Activated CD8-positive, alpha-beta T cell treated with anti-CD3 and anti-CD28 coated beads, Interleukin-2, amount 10 ng/mL, durations not matched to agents 7 days and 5 days (primary cell): ENCODE measurements around the gene UBAP2. TPM values are rescaled to one million over a fixed set of nuclear protein-coding genes. Genes with fewer than 3 reads are reported as not detected.
"Not testable (repeated sequence)": the region's sequence is repeated elsewhere in the genome, so short reads cannot be mapped to it uniquely, and the experiment has no call there.

Experiments used
- ATAC-seq: fragments of 150-1000 bp; cut with Tn5 transposase; one replicate; pipeline ENCODE4 v1.10.0; 2021; ENCODE audit warnings: moderate library complexity
- CTCF ChIA-PET: fragments of 350-600 bp; sonication (Branson Sonifier 250); formaldehyde crosslinking; loops from one replicate; lab custom pipeline; 2021; ENCODE audit warnings: antibody characterized with exemption; lab: Charles Lee
- POLR2A ChIA-PET: fragments of 350-600 bp; sonication (Branson Sonifier 250); formaldehyde crosslinking; loops from one replicate; lab custom pipeline; 2021; ENCODE audit warnings: antibody characterized with exemption; lab: Charles Lee
- DNase-seq: peaks from one replicate; pipeline ENCODE4 v3.0.0-alpha.2; 2020
- H3K27ac Mint-ChIP-seq: one replicate; pipeline ENCODE4 v1.8.0; 2021; ENCODE audit warnings: mild to moderate bottlenecking, mixed read lengths
- H3K27me3 Mint-ChIP-seq: one replicate; pipeline ENCODE4 v1.8.0; 2021; ENCODE audit warnings: low read depth, mixed read lengths
- H3K36me3 Mint-ChIP-seq: one replicate; pipeline ENCODE4 v1.8.0; 2021; ENCODE audit warnings: low read depth, mixed read lengths
- H3K4me1 Mint-ChIP-seq: one replicate; pipeline ENCODE4 v1.8.0; 2021; ENCODE audit warnings: low read depth, mixed read lengths
- H3K4me3 Mint-ChIP-seq: one replicate; pipeline ENCODE4 v1.8.0; 2021; ENCODE audit warnings: mild to moderate bottlenecking, mixed read lengths
- H3K9me3 Mint-ChIP-seq: one replicate; pipeline ENCODE4 v1.8.0; 2022; ENCODE audit warnings: mixed read lengths; ENCODE audit not compliant: insufficient read depth
- total RNA-seq, 2 experiments: library from RNA; stranded (reverse); gene quantifications; one replicate each; pipeline ENCODE4 v1.2.3, GENCODE V29; 2021

UBAP2 gene
- total RNA-seq, 2 experiments from 2014 or later, result 54.0 to 56.1 TPM

GRCh38 chr9:34046784-34047379 lies 1.8 kb downstream of the UBAP2 start:
- ChIA-PET POLR2A (no interaction called here), CTCF (interaction anchor here (1.0 kb wide), 1 partner anchor 233 kb away, joined by 3 read pairs; no protein-coding TSS in a partner anchor)
- no peak for ATAC-seq
- H3K36me3 Mint-ChIP-seq, result peaks cover 16% of the 10 kb centered on the region
- H3K4me1 Mint-ChIP-seq, result peaks cover 34% of the 10 kb centered on the region
- H3K27me3 Mint-ChIP-seq, result no peaks in the 10 kb centered on the region
- peak overlapping the region; percentile 53 for H3K27ac Mint-ChIP-seq
- H3K9me3 Mint-ChIP-seq, result no peaks in the 10 kb centered on the region
- peak overlapping the region; percentile 95 for H3K4me3 Mint-ChIP-seq
- no peak for DNase-seq

- POLR2A ChIA-PET, result no interaction called here
- peaks cover 20% of the 10 kb centered on the region for H3K36me3 Mint-ChIP-seq
- H3K4me3 Mint-ChIP-seq, result no peak overlapping the region
- DNase-seq (no peak), ATAC-seq (no peak)
- peaks cover 33% of the 10 kb centered on the region for H3K4me1 Mint-ChIP-seq
- peak overlapping the region; percentile 10 for H3K27ac Mint-ChIP-seq
- CTCF ChIA-PET, result interaction anchor here (0.9 kb wide), 1 partner anchor 28 kb away, joined by 3 read pairs; no protein-coding TSS in a partner anchor
- no peaks in the 10 kb centered on the region for H3K9me3 Mint-ChIP-seq
- no peaks in the 10 kb centered on the region for H3K27me3 Mint-ChIP-seq
These were observed 2.8 kb downstream of the UBAP2 start for GRCh38 chr9:34045903-34046302.

- H3K27me3 Mint-ChIP-seq, H3K9me3 Mint-ChIP-seq, POLR2A ChIA-PET, H3K27ac Mint-ChIP-seq, ATAC-seq, CTCF ChIA-PET, H3K4me3 Mint-ChIP-seq, DNase-seq: not testable (repeated sequence)
- Mint-ChIP-seq H3K4me1 (peaks cover 16% of the 10 kb centered on the region), H3K36me3 (peaks cover 27% of the 10 kb centered on the region)
These were observed 6.6 kb downstream of the UBAP2 start for GRCh38 chr9:34042074-34042473.

DNA sequence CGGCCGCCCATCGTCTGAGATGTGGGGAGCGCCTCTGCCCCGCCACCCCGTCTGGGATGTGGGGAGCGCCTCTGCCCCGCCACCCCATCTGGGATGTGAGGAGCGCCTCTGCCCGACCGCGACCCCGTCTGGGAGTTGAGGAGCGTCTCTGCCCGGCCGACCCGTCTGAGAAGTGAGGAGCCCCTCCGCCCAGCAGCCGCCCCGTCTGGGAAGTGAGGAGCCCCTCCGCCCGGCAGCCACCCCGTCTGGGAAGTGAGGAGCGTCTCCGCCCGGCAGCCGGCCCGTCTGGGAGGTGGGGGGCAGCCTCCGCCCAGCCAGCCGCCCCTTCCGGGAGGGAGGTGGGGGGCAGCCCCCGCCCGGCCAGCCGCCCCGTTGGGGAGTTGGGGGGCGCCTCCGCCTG lies 9.8 kb downstream of the UBAP2 start:
- ATAC-seq, H3K4me1 Mint-ChIP-seq, POLR2A ChIA-PET, H3K9me3 Mint-ChIP-seq, H3K27me3 Mint-ChIP-seq, CTCF ChIA-PET, DNase-seq, H3K4me3 Mint-ChIP-seq, H3K27ac Mint-ChIP-seq: not testable (repeated sequence)
- H3K36me3 Mint-ChIP-seq, result peaks cover 34% of the 10 kb centered on the region

DNA sequence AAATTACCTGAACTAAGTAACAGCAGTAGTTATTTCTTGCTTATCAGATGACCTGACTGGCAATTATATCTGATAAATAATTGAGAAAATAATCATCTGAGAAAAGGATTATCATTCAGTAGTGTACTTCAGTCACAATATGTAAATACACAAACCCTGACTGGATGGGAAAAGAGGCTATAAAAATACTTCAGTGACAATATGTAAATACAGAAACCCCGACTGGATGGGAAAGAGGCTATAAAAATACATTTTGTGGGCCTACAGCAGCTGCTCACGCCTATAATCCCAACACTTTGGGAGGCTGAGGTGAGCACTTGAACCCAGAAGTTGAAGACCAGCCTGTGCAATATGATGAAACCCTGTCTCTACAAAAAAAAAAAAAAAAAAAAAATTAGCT lies 11.1 kb downstream of the UBAP2 start:
- Mint-ChIP-seq H3K27ac (no peak overlapping the region), H3K9me3 (no peaks in the 10 kb centered on the region), H3K36me3 (peaks cover 33% of the 10 kb centered on the region), H3K27me3 (no peaks in the 10 kb centered on the region), H3K4me3 (no peak overlapping the region), H3K4me1 (peaks cover 8% of the 10 kb centered on the region)
- ATAC-seq (no peak), DNase-seq (no peak)
- ChIA-PET CTCF (no interaction called here), POLR2A (no interaction called here)

DNA sequence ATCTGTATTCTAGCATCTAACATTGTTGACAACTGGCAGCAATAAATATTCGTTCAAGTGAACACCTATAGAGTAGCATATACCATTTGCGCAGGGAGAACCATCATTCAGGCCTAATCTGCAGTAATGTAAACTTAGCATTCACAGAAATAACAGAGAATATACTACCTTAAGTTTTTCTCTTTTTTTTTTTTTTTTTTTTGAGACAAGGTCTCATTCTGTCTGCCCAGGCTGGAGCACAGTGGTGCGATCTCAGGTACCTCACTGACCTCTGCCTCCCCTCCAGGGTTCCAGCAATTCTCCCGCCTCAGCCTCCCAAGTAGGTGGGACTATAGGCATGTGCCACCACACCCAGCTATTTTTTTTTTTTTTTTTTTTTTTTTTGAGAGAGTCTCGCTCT lies 12.1 kb downstream of the UBAP2 start:
- Mint-ChIP-seq H3K4me1 (peaks cover 10% of the 10 kb centered on the region), H3K27me3 (no peaks in the 10 kb centered on the region), H3K36me3 (peaks cover 33% of the 10 kb centered on the region), H3K27ac (no peak overlapping the region), H3K9me3 (no peaks in the 10 kb centered on the region), H3K4me3 (no peak overlapping the region)
- ChIA-PET POLR2A (no interaction called here), CTCF (no interaction called here)
- DNase-seq, result no peak
- ATAC-seq, result no peak

DNA sequence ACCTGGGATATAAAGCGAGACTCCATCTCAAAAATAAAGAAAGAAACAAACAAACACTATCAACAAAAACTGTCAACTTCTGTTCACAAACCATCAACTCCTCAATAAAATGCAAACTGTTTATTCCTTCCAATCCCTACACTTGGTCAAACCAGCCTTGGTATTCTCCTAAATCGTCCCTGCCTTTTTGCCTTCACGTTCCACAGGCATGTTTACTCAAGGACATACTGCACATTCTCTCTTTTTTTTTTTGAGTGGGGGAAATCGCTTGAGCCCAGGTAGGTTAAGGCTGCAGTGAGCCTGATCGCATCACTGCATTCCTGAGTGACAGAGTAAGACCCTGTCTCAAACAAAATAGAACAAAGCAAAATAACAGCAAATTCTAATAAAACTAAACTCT lies 13.0 kb downstream of the UBAP2 start:
- Mint-ChIP-seq H3K36me3 (peaks cover 29% of the 10 kb centered on the region), H3K9me3 (no peaks in the 10 kb centered on the region), H3K4me1 (peaks cover 10% of the 10 kb centered on the region), H3K4me3 (no peak overlapping the region), H3K27ac (no peak overlapping the region), H3K27me3 (no peaks in the 10 kb centered on the region)
- ChIA-PET POLR2A (no interaction called here), CTCF (no interaction called here)
- ATAC-seq, result no peak
- no peak for DNase-seq

DNA sequence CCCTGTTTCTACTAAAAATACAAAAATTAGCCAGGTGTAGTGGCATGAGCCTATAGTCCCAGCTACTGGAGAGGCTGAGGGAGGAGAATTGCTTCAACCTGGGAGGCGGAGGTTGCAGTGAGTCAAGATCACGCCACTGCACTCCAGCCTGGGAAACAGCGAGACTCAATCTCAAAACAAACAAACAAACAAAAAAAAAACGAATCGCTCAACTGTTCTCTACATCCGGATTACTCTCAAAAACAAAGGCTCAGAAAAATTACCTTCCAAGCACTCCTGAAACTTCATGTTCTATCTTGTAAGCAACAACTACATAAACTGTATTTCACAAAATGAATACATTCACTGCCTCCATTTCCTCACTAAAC lies 14.0 kb downstream of the UBAP2 start:
- POLR2A ChIA-PET, result no interaction called here
- no peak overlapping the region for H3K4me3 Mint-ChIP-seq
- H3K36me3 Mint-ChIP-seq, result peaks cover 31% of the 10 kb centered on the region
- ATAC-seq (no peak), DNase-seq (no peak)
- no peaks in the 10 kb centered on the region for H3K27me3 Mint-ChIP-seq
- no peaks in the 10 kb centered on the region for H3K9me3 Mint-ChIP-seq
- CTCF ChIA-PET, result no interaction called here
- H3K27ac Mint-ChIP-seq, result no peak overlapping the region
- H3K4me1 Mint-ChIP-seq, result peaks cover 10% of the 10 kb centered on the region

- Mint-ChIP-seq H3K9me3 (no peaks in the 10 kb centered on the region), H3K27ac (no peak overlapping the region), H3K4me3 (no peak overlapping the region), H3K4me1 (peaks cover 9% of the 10 kb centered on the region), H3K27me3 (no peaks in the 10 kb centered on the region), H3K36me3 (peaks cover 31% of the 10 kb centered on the region)
- CTCF ChIA-PET, result interaction anchor here (1.3 kb wide), 1 partner anchor 41 kb away, joined by 3 read pairs; no protein-coding TSS in a partner anchor
- DNase-seq (no peak), ATAC-seq (no peak)
- POLR2A ChIA-PET, result no interaction called here
These were observed 16.1 kb downstream of the UBAP2 start for GRCh38 chr9:34032631-34033030.

GRCh38 chr9:34027845-34028574 lies 20.7 kb downstream of the UBAP2 start:
- DNase-seq (no peak), ATAC-seq (no peak)
- Mint-ChIP-seq H3K27ac (no peak overlapping the region), H3K27me3 (no peaks in the 10 kb centered on the region), H3K4me1 (peaks cover 6% of the 10 kb centered on the region), H3K9me3 (no peaks in the 10 kb centered on the region), H3K36me3 (peaks cover 18% of the 10 kb centered on the region), H3K4me3 (no peak overlapping the region)
- POLR2A ChIA-PET, result interaction anchor here (0.6 kb wide), 1 partner anchor 210 kb away, joined by 5 read pairs; no protein-coding TSS in a partner anchor
- CTCF ChIA-PET, result no interaction called here

GRCh38 chr9:34025811-34026210 lies 22.9 kb downstream of the UBAP2 start:
- ChIA-PET POLR2A (no interaction called here), CTCF (interaction anchor here (1.0 to 1.8 kb wide), 5 partner anchors 14 to 573 kb away, joined by 3 to 6 read pairs (median 3); no protein-coding TSS in a partner anchor)
- no peak for ATAC-seq
- DNase-seq, result no peak
- Mint-ChIP-seq H3K9me3 (no peaks in the 10 kb centered on the region), H3K27ac (no peak overlapping the region), H3K4me1 (peaks cover 4% of the 10 kb centered on the region), H3K36me3 (peaks cover 10% of the 10 kb centered on the region), H3K4me3 (no peak overlapping the region), H3K27me3 (no peaks in the 10 kb centered on the region)

GRCh38 chr9:34025062-34025461 lies 23.6 kb downstream of the UBAP2 start:
- H3K9me3 Mint-ChIP-seq, result no peaks in the 10 kb centered on the region
- no peak for DNase-seq
- no peaks in the 10 kb centered on the region for H3K27me3 Mint-ChIP-seq
- no peak for ATAC-seq
- H3K4me3 Mint-ChIP-seq, result no peak overlapping the region
- CTCF ChIA-PET, result interaction anchor here (0.6 to 1.8 kb wide), 5 partner anchors 14 to 610 kb away, joined by 3 to 6 read pairs (median 3); no protein-coding TSS in a partner anchor
- peaks cover 4% of the 10 kb centered on the region for H3K4me1 Mint-ChIP-seq
- peaks cover 8% of the 10 kb centered on the region for H3K36me3 Mint-ChIP-seq
- peak overlapping the region; percentile 4 for H3K27ac Mint-ChIP-seq
- POLR2A ChIA-PET, result no interaction called here
